Osteocyte (in vitro differentiated cells): ENCODE results near the gene RTP5. TPM values are rescaled to one million over a fixed set of nuclear protein-coding genes. Genes with fewer than 3 reads are reported as not detected.
A peak's percentile ranks its signal among the peaks of the same experiment; 100 is the strongest.

Experiments used
- DNase-seq: peaks from one replicate; pipeline ENCODE4 v3.0.0; 2021; ENCODE audit warnings: mixed read lengths; ENCODE audit not compliant: unreplicated experiment; ENCODE audit errors: extremely low spot score
- H3K27ac Mint-ChIP-seq: one replicate; pipeline ENCODE4 v1.8.0; 2021; ENCODE audit warnings: mild to moderate bottlenecking, mixed read lengths; ENCODE audit not compliant: unreplicated experiment
- H3K27me3 Mint-ChIP-seq: one replicate; pipeline ENCODE4 v1.8.0; 2021; ENCODE audit warnings: mixed read lengths; ENCODE audit not compliant: unreplicated experiment
- H3K36me3 Mint-ChIP-seq: one replicate; pipeline ENCODE4 v1.8.0; 2021; ENCODE audit warnings: mixed read lengths; ENCODE audit not compliant: unreplicated experiment
- H3K4me1 Mint-ChIP-seq: one replicate; pipeline ENCODE4 v1.8.0; 2021; ENCODE audit warnings: mixed read lengths; ENCODE audit not compliant: unreplicated experiment
- H3K4me3 Mint-ChIP-seq: one replicate; pipeline ENCODE4 v1.8.0; 2021; ENCODE audit warnings: mild to moderate bottlenecking, moderate library complexity, mixed read lengths; ENCODE audit not compliant: unreplicated experiment
- H3K9me3 Mint-ChIP-seq: one replicate; pipeline ENCODE4 v1.8.0; 2021; ENCODE audit warnings: mixed read lengths; ENCODE audit not compliant: unreplicated experiment
- total RNA-seq: library from RNA; stranded (reverse); gene quantifications from 2 replicates; pipeline ENCODE4 v1.2.1, GENCODE V29; 2021
- TF ChIP-seq, protein P1 (sequence below): fragments of 200-600 bp; sonication (generic); IDR thresholded peaks from 2 replicates; pipeline ENCODE4 v1.5.0; 2021; ENCODE audit warnings: antibody characterized with exemption, mild to moderate bottlenecking, moderate library complexity

RTP5 gene
- total RNA-seq, 1 donor from 2014 or later, result not detected

- H3K27ac Mint-ChIP-seq, result no peak overlapping the region
Measured at GRCh38 chr2:241901018-241901380, 31.5 kb downstream of the RTP5 start.

GRCh38 chr2:241901500-241902351 is 32.2 kb downstream of the RTP5 start:
- Mint-ChIP-seq H3K9me3 (no peaks in the 10 kb centered on the region), H3K27me3 (no peaks in the 10 kb centered on the region), H3K36me3 (no peaks in the 10 kb centered on the region), H3K27ac (no peak overlapping the region), H3K4me1 (peaks cover 12% of the 10 kb centered on the region), H3K4me3 (peak overlapping the region; percentile 66)
- no peak for DNase-seq
- TF ChIP-seq, protein P1, sequence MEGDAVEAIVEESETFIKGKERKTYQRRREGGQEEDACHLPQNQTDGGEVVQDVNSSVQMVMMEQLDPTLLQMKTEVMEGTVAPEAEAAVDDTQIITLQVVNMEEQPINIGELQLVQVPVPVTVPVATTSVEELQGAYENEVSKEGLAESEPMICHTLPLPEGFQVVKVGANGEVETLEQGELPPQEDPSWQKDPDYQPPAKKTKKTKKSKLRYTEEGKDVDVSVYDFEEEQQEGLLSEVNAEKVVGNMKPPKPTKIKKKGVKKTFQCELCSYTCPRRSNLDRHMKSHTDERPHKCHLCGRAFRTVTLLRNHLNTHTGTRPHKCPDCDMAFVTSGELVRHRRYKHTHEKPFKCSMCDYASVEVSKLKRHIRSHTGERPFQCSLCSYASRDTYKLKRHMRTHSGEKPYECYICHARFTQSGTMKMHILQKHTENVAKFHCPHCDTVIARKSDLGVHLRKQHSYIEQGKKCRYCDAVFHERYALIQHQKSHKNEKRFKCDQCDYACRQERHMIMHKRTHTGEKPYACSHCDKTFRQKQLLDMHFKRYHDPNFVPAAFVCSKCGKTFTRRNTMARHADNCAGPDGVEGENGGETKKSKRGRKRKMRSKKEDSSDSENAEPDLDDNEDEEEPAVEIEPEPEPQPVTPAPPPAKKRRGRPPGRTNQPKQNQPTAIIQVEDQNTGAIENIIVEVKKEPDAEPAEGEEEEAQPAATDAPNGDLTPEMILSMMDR, result no peak

More at GRCh38 chr2:241901018-241901380, 31.5 kb downstream of the RTP5 start:
- no peaks in the 10 kb centered on the region for H3K36me3 Mint-ChIP-seq
- DNase-seq, result no peak
- H3K27me3 Mint-ChIP-seq, result no peaks in the 10 kb centered on the region
- peaks cover 15% of the 10 kb centered on the region for H3K4me1 Mint-ChIP-seq
- TF ChIP-seq, protein P1, result no peak
- no peak overlapping the region for H3K4me3 Mint-ChIP-seq
- H3K9me3 Mint-ChIP-seq, result no peaks in the 10 kb centered on the region

DNA sequence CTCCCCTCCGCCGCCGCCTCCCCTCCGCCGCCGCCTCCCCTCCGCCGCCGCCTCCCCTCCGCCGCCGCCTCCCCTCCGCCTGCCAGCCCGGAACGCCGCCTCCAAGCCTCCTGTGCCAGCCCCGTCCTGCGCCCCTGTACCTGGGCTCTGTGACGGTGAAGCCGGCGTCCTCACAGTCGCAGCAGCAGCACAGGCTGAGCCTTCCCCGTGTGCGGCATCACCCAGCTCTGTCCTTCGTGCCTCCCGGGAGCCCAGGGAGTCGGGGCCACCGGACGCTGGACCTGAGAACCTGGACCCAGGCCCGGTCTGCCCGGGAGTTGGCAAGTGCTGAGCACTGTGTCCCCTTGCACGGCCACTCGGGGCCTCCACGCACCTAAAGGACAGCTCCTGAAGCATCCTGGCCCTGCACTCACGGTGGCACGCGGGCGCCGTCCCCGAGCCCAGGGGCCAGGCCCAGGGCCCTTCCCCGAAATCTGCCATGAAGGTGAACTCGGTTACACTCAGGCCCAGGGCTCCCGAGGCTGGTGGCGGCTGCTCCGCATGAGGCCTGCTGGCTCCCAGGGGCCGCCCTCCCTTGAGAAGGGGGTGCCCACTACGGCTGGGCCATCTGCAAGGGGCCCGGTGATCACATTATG is 32.9 kb downstream of the RTP5 start:
- no peaks in the 10 kb centered on the region for H3K27me3 Mint-ChIP-seq
- H3K4me3 Mint-ChIP-seq, result no peak overlapping the region
- H3K27ac Mint-ChIP-seq, result no peak overlapping the region
- DNase-seq, result no peak
- TF ChIP-seq, protein P1, result no peak
- H3K9me3 Mint-ChIP-seq, result no peaks in the 10 kb centered on the region
- peaks cover 12% of the 10 kb centered on the region for H3K4me1 Mint-ChIP-seq
- H3K36me3 Mint-ChIP-seq, result no peaks in the 10 kb centered on the region

DNA sequence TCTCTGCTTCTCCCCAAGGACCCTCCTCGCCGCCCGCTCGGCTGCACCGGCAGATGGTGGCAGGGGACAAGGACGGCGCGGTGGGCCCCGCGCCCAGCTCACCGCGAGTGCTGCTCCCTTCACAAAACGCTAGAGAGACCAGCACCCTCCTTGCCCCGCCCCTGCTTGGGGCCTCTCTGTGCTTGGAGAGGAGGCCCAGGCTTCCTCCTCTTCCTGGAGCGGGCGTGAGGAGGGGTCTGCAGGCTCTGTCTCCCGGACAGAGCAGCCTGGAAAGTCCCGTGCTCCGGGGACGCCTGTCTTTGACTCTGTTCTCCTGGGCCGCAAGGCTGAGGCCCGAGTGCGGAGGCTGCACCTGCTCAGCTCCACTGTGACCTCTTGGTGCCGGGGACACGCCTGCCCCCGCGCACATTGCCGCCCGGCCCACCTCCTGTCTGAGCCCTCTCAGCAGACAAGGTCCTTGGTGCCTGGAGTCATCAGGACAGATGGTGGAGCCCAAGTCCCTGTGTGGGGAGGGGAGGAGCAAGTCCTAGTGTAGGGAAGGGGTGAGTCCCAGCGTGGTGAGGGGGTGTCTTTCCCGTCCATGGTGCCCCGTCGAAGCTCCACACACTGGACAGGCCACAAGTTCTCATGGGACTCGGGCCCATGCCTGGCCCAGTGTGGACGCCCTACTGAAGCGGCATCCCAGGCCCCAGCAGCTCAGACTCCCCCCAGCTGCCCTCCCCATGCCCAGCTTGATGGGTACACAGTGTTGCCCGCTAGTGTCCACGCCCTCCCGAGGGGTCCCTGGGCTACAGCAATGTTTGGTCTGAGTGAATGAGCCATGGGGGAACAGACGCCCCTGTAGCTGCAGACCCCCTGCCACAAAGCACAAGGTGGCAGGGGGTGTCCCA is 33.8 kb downstream of the RTP5 start:
- H3K36me3 Mint-ChIP-seq, result no peaks in the 10 kb centered on the region
- no peak overlapping the region for H3K4me3 Mint-ChIP-seq
- H3K9me3 Mint-ChIP-seq, result no peaks in the 10 kb centered on the region
- TF ChIP-seq, protein P1, result no peak
- no peak overlapping the region for H3K27ac Mint-ChIP-seq
- H3K27me3 Mint-ChIP-seq, result no peaks in the 10 kb centered on the region
- peaks cover 12% of the 10 kb centered on the region for H3K4me1 Mint-ChIP-seq
- DNase-seq, result no peak
